K562 (cell line): ENCODE results near the gene DGCR2. TPM values are rescaled to one million over a fixed set of nuclear protein-coding genes. Genes with fewer than 3 reads are reported as not detected.

Experiments used
- EP400 ChIP-seq: fragments of 450-650 bp; IDR thresholded peaks from 2 replicates; pipeline ENCODE4 v1.6.1; 2017; ENCODE audit warnings: antibody characterized with exemption, mild to moderate bottlenecking, moderate library complexity
- FOXJ3 ChIP-seq: sonication (generic); formaldehyde crosslinking; IDR thresholded peaks from 2 replicates; pipeline ENCODE4 v1.4.0; 2020; ENCODE audit warnings: mild to moderate bottlenecking, missing genetic modification reagents
- FOXP4 ChIP-seq: sonication (generic); formaldehyde crosslinking; IDR thresholded peaks from 2 replicates; pipeline ENCODE4 v1.8.0; 2022; ENCODE audit warnings: mild to moderate bottlenecking, missing genetic modification reagents, borderline replicate concordance
- GABPA ChIP-seq: fragments of 200-800 bp; sonication (Bioruptor generic); conservative IDR thresholded peaks from 2 replicates; pipeline ENCODE4 v1.6.1; 2016; ENCODE audit warnings: low read depth, missing genetic modification characterization, missing compliant biosample characterization
- GTF3C2 ChIP-seq: IDR thresholded peaks from 3 replicates; pipeline ENCODE4 v1.6.1; 2011; ENCODE audit warnings: borderline replicate concordance, mild to moderate bottlenecking, moderate library complexity; ENCODE audit not compliant: insufficient read length; ENCODE audit errors: extremely low read depth
- HNRNPH1 ChIP-seq: fragments of 200-400 bp; formaldehyde crosslinking; optimal IDR thresholded peaks from 2 replicates; pipeline ENCODE3; 2017; ENCODE audit warnings: low read depth, mild to moderate bottlenecking, low read length, moderate library complexity
- HOMEZ ChIP-seq: fragments of 250-450 bp; sonication (Bioruptor Pico); IDR thresholded peaks from 2 replicates; pipeline ENCODE4 v1.4.0; 2020; ENCODE audit warnings: mild to moderate bottlenecking, moderate library complexity
- MAFG ChIP-seq: fragments of 450-650 bp; conservative IDR thresholded peaks from 2 replicates; pipeline ENCODE4 v1.6.1; 2016; ENCODE audit warnings: missing genetic modification characterization, missing compliant biosample characterization
- MTA3 ChIP-seq: fragments of 450-650 bp; formaldehyde crosslinking; IDR thresholded peaks from 2 replicates; pipeline ENCODE4 v1.6.1; 2017; ENCODE audit warnings: mild to moderate bottlenecking, borderline replicate concordance
- MYBL2 ChIP-seq, 2 experiments: fragments of 450-650 bp in 1 of 2; sonication (generic) in 1 of 2; formaldehyde crosslinking in 1 of 2; IDR thresholded peaks; 2 replicates each; pipeline versions ENCODE4 v1.6.1 to v1.8.1; 2017 to 2022; ENCODE audit warnings: borderline replicate concordance in 1 of 2, inconsistent platforms in 1 of 2, low read depth in 1 of 2, mild to moderate bottlenecking in 1 of 2, missing genetic modification reagents in 1 of 2, moderate library complexity in 1 of 2
- NFYB ChIP-seq: IDR thresholded peaks from 2 replicates; pipeline ENCODE4 v1.6.1; 2011; ENCODE audit warnings: mild to moderate bottlenecking, moderate library complexity; ENCODE audit not compliant: insufficient read length; ENCODE audit errors: extremely low read depth
- PRDM10 ChIP-seq: fragments of 450-650 bp; IDR thresholded peaks from 2 replicates; pipeline ENCODE4 v1.6.1; 2018; ENCODE audit not compliant: partially characterized antibody
- SREBF1 ChIP-seq: fragments of 150-350 bp; IDR thresholded peaks from 2 replicates; pipeline ENCODE4 v1.6.1; 2014; ENCODE audit warnings: antibody characterized with exemption, low read depth, low read length, borderline replicate concordance
- TAF9B ChIP-seq: fragments of 450-650 bp; IDR thresholded peaks from 2 replicates; pipeline ENCODE4 v1.6.1; 2018; ENCODE audit warnings: mild to moderate bottlenecking; ENCODE audit not compliant: partially characterized antibody
- ZNF124 ChIP-seq: sonication (generic); formaldehyde crosslinking; IDR thresholded peaks from 2 replicates; pipeline ENCODE4 v1.8.1; 2022; ENCODE audit warnings: missing genetic modification reagents
- ZNF175 ChIP-seq: fragments of 200-800 bp; sonication (Bioruptor generic); IDR thresholded peaks from 2 replicates; pipeline ENCODE4 v1.6.1; 2016; ENCODE audit warnings: low read depth, mild to moderate bottlenecking, missing genetic modification characterization, missing compliant biosample characterization
- ZNF589 ChIP-seq: fragments of 200-800 bp; sonication (Bioruptor generic); IDR thresholded peaks from 2 replicates; pipeline ENCODE4 v1.6.1; 2016; ENCODE audit warnings: low read depth, missing genetic modification characterization, missing compliant biosample characterization
- polyA plus RNA-seq, 8 experiments: library from polyadenylated mRNA; depleted of rRNA in 4 of 8; stranded (reverse) in 5 of 8; unstranded in 3 of 8; fragments of >200 nt; fragmentation: Nextera tagmentation in 2 of 8; fragmentation: Illumina TruSeq in 1 of 8; extraction: Ambion mirVana in 2 of 8; extraction: Trizol in 1 of 8; gene quantifications; 2 replicates each; pipeline versions ENCODE4 v1.2.1 to v1.2.3, GENCODE V29; 2011 to 2014; ENCODE audit warnings: inconsistent platforms in 1 of 8, missing spikeins in 1 of 8
- total RNA-seq, 7 experiments: library from RNA; depleted of rRNA in 6 of 7; stranded (reverse); fragments of >200 nt in 6 of 7; fragmentation: Illumina TruSeq in 2 of 7; extraction: Trizol in 2 of 7; gene quantifications; 2 replicates each; pipeline versions ENCODE4 v1.2.1 to v1.2.3, GENCODE V29; 2011 to 2021; ENCODE audit warnings: low replicate concordance in 1 of 7

Gene DGCR2
- total and polyA plus RNA-seq, 9 of the 15 experiments (the other 6 are each of a cell fraction or from before 2014, with no cell fraction given) = 0.69 to 101 (median 56.4) TPM

GRCh38 chr22:19086417-19086816, 35.8 kb downstream of the DGCR2 start (continued):
- TF ChIP-seq ZNF589 (CRISPR knock-in tag) = no peak
- no peak for TF ChIP-seq HOMEZ (CRISPR knock-in tag)
- no peak for TF ChIP-seq MYBL2 (IDR thresholded peaks at IDR 0.05; ENCODE audit: low read depth)
- TF ChIP-seq MYBL2 (CRISPR knock-in tag; IDR thresholded peaks at IDR 0.05; ENCODE audit: borderline replicate concordance) = no peak
- TF ChIP-seq ZNF124 (CRISPR knock-in tag) = no peak
- no peak for TF ChIP-seq NFYB
- no peak for TF ChIP-seq GABPA (tag)
- no peak for TF ChIP-seq PRDM10
- peak; percentile 35 for TF ChIP-seq MAFG (tag)
- TF ChIP-seq FOXJ3 (CRISPR knock-in tag) = 0 out of 2 replicates have a peak, but pooled peaks have one; percentile 54
- TF ChIP-seq TAF9B = no peak
- no peak for TF ChIP-seq HNRNPH1
- TF ChIP-seq MTA3 = no peak
- TF ChIP-seq GTF3C2 = no peak
- TF ChIP-seq SREBF1 = no peak
- no peak for TF ChIP-seq ZNF175
- TF ChIP-seq FOXP4 (CRISPR knock-in tag) = no peak
- TF ChIP-seq EP400 = no peak
